GM12891 (cell line): ENCODE measurements around the gene WDR64.

Experiments used
- PAX5 ChIP-seq: IDR thresholded peaks from 2 replicates; pipeline ENCODE4 v1.6.1; 2011; ENCODE audit warnings: low read length, moderate library complexity, mild to moderate bottlenecking; ENCODE audit not compliant: insufficient read depth, severe bottlenecking
- POLR2A ChIP-seq: IDR thresholded peaks from 2 replicates; pipeline ENCODE4 v1.6.1; 2011; ENCODE audit warnings: low read depth, low read length, control low read depth
- POLR2AphosphoS5 ChIP-seq: IDR thresholded peaks from 2 replicates; pipeline ENCODE4 v1.6.1; 2011; ENCODE audit warnings: low read depth, low read length, control low read depth
- SPI1 ChIP-seq: IDR thresholded peaks from 2 replicates; pipeline ENCODE4 v1.6.1; 2011; ENCODE audit warnings: low read depth, low read length, control low read depth
- TAF1 ChIP-seq: IDR thresholded peaks from 2 replicates; pipeline ENCODE4 v1.6.1; 2011; ENCODE audit warnings: low read depth, low read length, control low read depth

DNA sequence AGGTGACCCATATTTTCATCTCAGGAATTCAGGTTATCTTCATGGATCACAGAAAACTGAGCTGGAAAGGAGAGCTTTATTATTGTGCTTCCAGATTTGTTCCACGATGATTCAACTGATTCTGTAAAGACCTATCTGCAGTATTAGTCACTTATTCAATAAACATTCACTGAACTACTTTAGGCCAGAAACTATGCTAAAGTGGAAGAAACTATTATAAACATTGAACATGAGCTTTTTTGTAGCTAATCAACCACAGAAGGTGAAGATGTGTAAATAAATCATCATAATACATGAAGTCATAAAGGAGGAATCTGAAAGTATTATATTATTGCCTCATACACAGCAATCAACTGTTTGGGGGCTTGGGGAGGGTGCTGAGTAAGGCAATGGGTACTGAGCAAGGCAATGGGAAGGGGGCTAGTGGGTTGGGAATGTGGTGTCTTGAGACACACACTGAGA, 165.3 kb downstream of the WDR64 start:
- no peak for TF ChIP-seq POLR2AphosphoS5
- TF ChIP-seq POLR2A = no peak
- no peak for TF ChIP-seq SPI1
- no peak for TF ChIP-seq TAF1
- TF ChIP-seq PAX5 = no peak
